ENCODE measurements around the gene BRAT1. TPM values are rescaled to one million over a fixed set of nuclear protein-coding genes. Genes with fewer than 3 reads are reported as not detected.

Gene BRAT1
- total RNA-seq, 4 donors from 2014 or later: 15.5 to 28.3 (median 22.8) TPM

GRCh38 chr7:2519119-2519930, 36.0 kb downstream of the BRAT1 start, which contains the start of gene LFNG:
LFNG (plus strand) TSS chr7:2519774; CDS start chr7:2519862, 88 bp downstream.
- WGBS, 2 donors: 0 to 2% methylated on average over 1 to 15 of the region's 95 CpGs
- peaks cover 0 to 79% (median 5%) of the 10 kb centered on the region in 4 donors for H3K27me3 ChIP-seq
- peaks cover 37 to 62% (median 43%) of the 10 kb centered on the region in 3 donors for H3K4me1 ChIP-seq
- no peaks in the 10 kb centered on the region for H3K36me3 ChIP-seq
- intact Hi-C loops (cut with DNase I): no loop called here
- no peak for DNase-seq
- H3K9me3 ChIP-seq: no peaks in the 10 kb centered on the region
- peak within 1 kb of the TSS; percentile 25 to 69 (median 60) for H3K4me3 ChIP-seq
- TF ChIP-seq CTCF (IDR thresholded peaks at IDR 0.05) (peak in 1 of 6 experiments; percentile 7), POLR2A (IDR thresholded peaks at IDR 0.05) (peak in 3 of 4 donors; percentile 88 to 97 (median 94))
- H3K27ac ChIP-seq: peak within 1 kb of the TSS; percentile 76 to 91 (median 83)

GRCh38 chr7:2518737-2519118, 36.6 kb downstream of the BRAT1 start:
- Histone ChIP-seq H3K4me3 (peak overlapping the region; percentile 25 to 69 (median 60)), H3K9me3 (no peaks in the 10 kb centered on the region), H3K27me3 (peaks cover 0 to 78% (median 5%) of the 10 kb centered on the region in 4 donors), H3K36me3 (no peaks in the 10 kb centered on the region), H3K4me1 (peaks cover 31 to 56% (median 37%) of the 10 kb centered on the region in 3 donors), H3K27ac (peak overlapping the region in 1 of 4 donors; percentile 88)
- TF ChIP-seq POLR2A (IDR thresholded peaks at IDR 0.05) (no peak), CTCF (IDR thresholded peaks at IDR 0.05) (no peak)
- no peak for DNase-seq
- WGBS, 2 donors: 19% methylated on average over 13 of the region's 41 CpGs; no CpG with 5 or more reads in 1 of the 2 donors
- intact Hi-C loops (cut with DNase I): no loop called here

- no peak for TF ChIP-seq CTCF (IDR thresholded peaks at IDR 0.05)
- TF ChIP-seq POLR2A (IDR thresholded peaks at IDR 0.05): no peak
- no peak overlapping the region for H3K27ac ChIP-seq
- H3K4me3 ChIP-seq: no peak overlapping the region
- intact Hi-C loops (cut with DNase I): no loop called here
- H3K4me1 ChIP-seq: peaks cover 22 to 48% (median 28%) of the 10 kb centered on the region in 3 donors
- peaks cover 0 to 77% (median 5%) of the 10 kb centered on the region in 4 donors for H3K27me3 ChIP-seq
- WGBS, 2 donors: 68 to 76% methylated on average over 12 to 16 of the region's 18 CpGs
- no peaks in the 10 kb centered on the region for H3K9me3 ChIP-seq
- no peak for DNase-seq
- no peaks in the 10 kb centered on the region for H3K36me3 ChIP-seq
These were observed 37.4 kb downstream of the BRAT1 start for GRCh38 chr7:2517678-2518507.

- Histone ChIP-seq H3K4me3 (no peak overlapping the region), H3K36me3 (no peaks in the 10 kb centered on the region), H3K9me3 (no peaks in the 10 kb centered on the region), H3K4me1 (peaks cover 20 to 48% (median 24%) of the 10 kb centered on the region in 3 donors), H3K27ac (no peak overlapping the region), H3K27me3 (peaks cover 0 to 77% (median 5%) of the 10 kb centered on the region in 4 donors)
- 64 to 75% methylated on average over 4 to 8 of the region's 8 CpGs for WGBS, 2 donors
- TF ChIP-seq CTCF (IDR thresholded peaks at IDR 0.05): no peak
- TF ChIP-seq POLR2A (IDR thresholded peaks at IDR 0.05): no peak
- DNase-seq: no peak
- intact Hi-C loops (cut with DNase I): no loop called here
These were observed 38.3 kb downstream of the BRAT1 start for GRCh38 chr7:2517026-2517425.
